GF-D8 (cell line): Measurements from ENCODE around the gene MED6.

Source experiments
- DNase-seq: peaks from one replicate; lab custom pipeline; 2025; lab: John Stamatoyannopoulos, UW

Gene MED6

GRCh38 chr14:70597731-70598130 is 2.7 kb downstream of the MED6 start:
- DNase-seq: no peak

GRCh38 chr14:70595443-70596185 is 4.8 kb downstream of the MED6 start:
- DNase-seq: no peak

- no peak for DNase-seq
These were observed 6.0 kb downstream of the MED6 start for GRCh38 chr14:70594461-70594860.

GRCh38 chr14:70585231-70585630 is 15.2 kb downstream of the MED6 start:
- DNase-seq: no peak

GRCh38 chr14:70576891-70577290 is 23.6 kb downstream of the MED6 start:
- DNase-seq: no peak

- no peak for DNase-seq
These were observed 27.4 kb downstream of the MED6 start for GRCh38 chr14:70573050-70573449.

GRCh38 chr14:70571139-70571538 is 29.3 kb downstream of the MED6 start:
- DNase-seq: no peak

GRCh38 chr14:70567791-70568190 is 32.7 kb downstream of the MED6 start:
- DNase-seq: no peak

- no peak for DNase-seq
These were observed 36.6 kb downstream of the MED6 start for GRCh38 chr14:70563869-70564268.

- no peak for DNase-seq
These were observed 37.0 kb downstream of the MED6 start for GRCh38 chr14:70563417-70563816.

- DNase-seq: no peak
These were observed 42.1 kb downstream of the MED6 start for GRCh38 chr14:70558356-70558755.

- DNase-seq: no peak
These were observed 44.6 kb downstream of the MED6 start for GRCh38 chr14:70555890-70556289.

GRCh38 chr14:70538087-70538486 is 62.4 kb downstream of the MED6 start:
- no peak for DNase-seq

GRCh38 chr14:70536830-70537229 is 63.6 kb downstream of the MED6 start:
- no peak for DNase-seq

GRCh38 chr14:70534904-70535303 is 65.6 kb downstream of the MED6 start, which contains the start of gene ADAM20:
TSS of gene ADAM20 (minus strand) at chr14:70535004. CDS start at chr14:70524757, 10,247 bp downstream.
- no peak for DNase-seq
